OCI-LY7 (cell line): Measurements from ENCODE around the gene TXNIP. TPM values are rescaled to one million over a fixed set of nuclear protein-coding genes. Genes with fewer than 3 reads are reported as not detected.

Source experiments
- total RNA-seq, 2 experiments: library from RNA; depleted of rRNA in 1 of 2; stranded (reverse); fragments of >200 nt in 1 of 2; shearing (Covaris generic) in 1 of 2; gene quantifications; 2 replicates each; pipeline ENCODE4 v1.2.3, GENCODE V29; 2014 to 2022

The TXNIP gene
- total RNA-seq, 2 experiments from 2014 or later, result 50.3 to 144 TPM

Other genes starting within 250 kb of the TXNIP start
- gene RNF115, start 172.5 kb downstream of the TXNIP start, total RNA-seq (2014; rRNA removed; shearing (Covaris generic)), result 14.7 and 14.8 TPM in 2 replicates
- 23.9 and 24.0 TPM in 2 replicates for gene RNF115, start 172.5 kb downstream of the TXNIP start, total RNA-seq (2022)
- gene POLR3C, start 172.4 kb downstream of the TXNIP start, total RNA-seq (2014; rRNA removed; shearing (Covaris generic)), result 48.9 and 57.1 TPM in 2 replicates
- gene POLR3C, start 172.4 kb downstream of the TXNIP start, total RNA-seq (2022), result 78.8 and 80.0 TPM in 2 replicates
- gene NUDT17, start 150.9 kb downstream of the TXNIP start, total RNA-seq (2014; rRNA removed; shearing (Covaris generic)), result 10.8 and 16.9 TPM in 2 replicates
- gene NUDT17, start 150.9 kb downstream of the TXNIP start, total RNA-seq (2022), result 39.3 and 39.4 TPM in 2 replicates
- 7.8 and 9.4 TPM in 2 replicates for gene PIAS3, start 137.5 kb downstream of the TXNIP start, total RNA-seq (2014; rRNA removed; shearing (Covaris generic))
- 28.1 and 32.8 TPM in 2 replicates for gene PIAS3, start 137.5 kb downstream of the TXNIP start, total RNA-seq (2022)
- not detected in 2 replicates for gene ANKRD35, start 110.7 kb downstream of the TXNIP start, total RNA-seq (2014; rRNA removed; shearing (Covaris generic))
- gene ANKRD35, start 110.7 kb downstream of the TXNIP start, total RNA-seq (2022), result not detected in 2 replicates
- 0.82 and 1.5 TPM in 2 replicates for gene ITGA10, start 86.5 kb downstream of the TXNIP start, total RNA-seq (2014; rRNA removed; shearing (Covaris generic))
- gene ITGA10, start 86.5 kb downstream of the TXNIP start, total RNA-seq (2022), result 0.87 and 1.5 TPM in 2 replicates
- gene PEX11B, start 77.9 kb downstream of the TXNIP start, total RNA-seq (2014; rRNA removed; shearing (Covaris generic)), result 18.2 and 19.5 TPM in 2 replicates
- gene PEX11B, start 77.9 kb downstream of the TXNIP start, total RNA-seq (2022), result 29.8 and 32.9 TPM in 2 replicates
- 135 and 239 TPM in 2 replicates for gene RBM8A, start 69.1 kb downstream of the TXNIP start, total RNA-seq (2014; rRNA removed; shearing (Covaris generic))
- 177 and 200 TPM in 2 replicates for gene RBM8A, start 69.1 kb downstream of the TXNIP start, total RNA-seq (2022)
- gene LIX1L, start 38.6 kb downstream of the TXNIP start, total RNA-seq (2014; rRNA removed; shearing (Covaris generic)), result 10.2 and 11.6 TPM in 2 replicates
- gene LIX1L, start 38.6 kb downstream of the TXNIP start, total RNA-seq (2022), result 26.3 and 31.8 TPM in 2 replicates
- gene ANKRD34A, start 32.0 kb downstream of the TXNIP start, total RNA-seq (2014; rRNA removed; shearing (Covaris generic)), result 0.62 and 1.9 TPM in 2 replicates
- gene ANKRD34A, start 32.0 kb downstream of the TXNIP start, total RNA-seq (2022), result 4.5 and 4.8 TPM in 2 replicates
- gene POLR3GL, start 31.9 kb downstream of the TXNIP start, total RNA-seq (2014; rRNA removed; shearing (Covaris generic)), result 19.8 and 29.8 TPM in 2 replicates
- gene POLR3GL, start 31.9 kb downstream of the TXNIP start, total RNA-seq (2022), result 27.3 and 30.7 TPM in 2 replicates
- gene HJV, start 25.2 kb upstream of the TXNIP start, total RNA-seq (2014; rRNA removed; shearing (Covaris generic)), result not detected in 2 replicates
- gene HJV, start 25.2 kb upstream of the TXNIP start, total RNA-seq (2022), result not detected in 2 replicates
- 1.0 and 1.2 TPM in 2 replicates for gene NBPF10, start 148.2 kb upstream of the TXNIP start, total RNA-seq (2014; rRNA removed; shearing (Covaris generic))
- gene NBPF10, start 148.2 kb upstream of the TXNIP start, total RNA-seq (2022), result 2.4 and 2.7 TPM in 2 replicates
- gene NOTCH2NLA, start 232.4 kb upstream of the TXNIP start, total RNA-seq (2014; rRNA removed; shearing (Covaris generic)), result 19.6 and 21.9 TPM in 2 replicates
- gene NOTCH2NLA, start 232.4 kb upstream of the TXNIP start, total RNA-seq (2022), result 31.1 and 36.4 TPM in 2 replicates